Measurements from ENCODE around the gene ABCC4.

DNA sequence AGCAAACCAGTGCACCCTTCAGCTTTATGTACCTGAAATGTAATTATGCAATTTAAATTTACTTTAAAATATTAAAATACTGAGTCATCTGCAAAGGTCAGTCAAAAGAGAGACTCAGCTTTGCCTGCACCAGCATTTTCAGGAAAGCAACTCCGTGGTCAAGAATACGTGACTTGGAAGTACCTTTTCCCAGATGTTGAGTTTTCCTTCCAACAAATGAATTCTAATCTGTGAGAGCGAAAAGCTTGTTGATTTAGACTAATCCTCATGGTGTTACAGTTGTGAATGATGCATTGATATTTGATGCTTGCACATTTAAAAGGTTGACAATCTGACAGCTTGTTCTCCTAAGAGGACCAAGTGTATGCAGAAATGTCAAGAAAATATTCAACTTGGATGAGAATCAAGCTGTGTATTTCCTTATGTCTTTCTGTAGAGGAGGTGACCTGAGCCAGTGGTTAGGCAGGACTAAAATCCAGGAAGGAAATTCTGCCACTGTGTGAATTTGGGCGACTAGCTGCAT is 270.4 kb downstream of the ABCC4 start:
- TF ChIP-seq, protein P1, sequence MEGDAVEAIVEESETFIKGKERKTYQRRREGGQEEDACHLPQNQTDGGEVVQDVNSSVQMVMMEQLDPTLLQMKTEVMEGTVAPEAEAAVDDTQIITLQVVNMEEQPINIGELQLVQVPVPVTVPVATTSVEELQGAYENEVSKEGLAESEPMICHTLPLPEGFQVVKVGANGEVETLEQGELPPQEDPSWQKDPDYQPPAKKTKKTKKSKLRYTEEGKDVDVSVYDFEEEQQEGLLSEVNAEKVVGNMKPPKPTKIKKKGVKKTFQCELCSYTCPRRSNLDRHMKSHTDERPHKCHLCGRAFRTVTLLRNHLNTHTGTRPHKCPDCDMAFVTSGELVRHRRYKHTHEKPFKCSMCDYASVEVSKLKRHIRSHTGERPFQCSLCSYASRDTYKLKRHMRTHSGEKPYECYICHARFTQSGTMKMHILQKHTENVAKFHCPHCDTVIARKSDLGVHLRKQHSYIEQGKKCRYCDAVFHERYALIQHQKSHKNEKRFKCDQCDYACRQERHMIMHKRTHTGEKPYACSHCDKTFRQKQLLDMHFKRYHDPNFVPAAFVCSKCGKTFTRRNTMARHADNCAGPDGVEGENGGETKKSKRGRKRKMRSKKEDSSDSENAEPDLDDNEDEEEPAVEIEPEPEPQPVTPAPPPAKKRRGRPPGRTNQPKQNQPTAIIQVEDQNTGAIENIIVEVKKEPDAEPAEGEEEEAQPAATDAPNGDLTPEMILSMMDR (IDR thresholded peaks at IDR 0.05), result no peak
- TF ChIP-seq POLR2AphosphoS5 (IDR thresholded peaks at IDR 0.05) (no peak), POLR2A (IDR thresholded peaks at IDR 0.05) (no peak)

All from suprapubic skin (tissue), 4 donors.